Stimulated activated CD8-positive, alpha-beta memory T cell treated with anti-CD3 and anti-CD28 coated beads, Interleukin-4, amount 100 ng/mL, for 48 hours (primary cell): Measurements from ENCODE around the gene OSTM1.

Experiments
- DNase-seq: peaks from one replicate; pipeline ENCODE4 v3.0.0-alpha.2; 2020

Gene OSTM1, protein sequence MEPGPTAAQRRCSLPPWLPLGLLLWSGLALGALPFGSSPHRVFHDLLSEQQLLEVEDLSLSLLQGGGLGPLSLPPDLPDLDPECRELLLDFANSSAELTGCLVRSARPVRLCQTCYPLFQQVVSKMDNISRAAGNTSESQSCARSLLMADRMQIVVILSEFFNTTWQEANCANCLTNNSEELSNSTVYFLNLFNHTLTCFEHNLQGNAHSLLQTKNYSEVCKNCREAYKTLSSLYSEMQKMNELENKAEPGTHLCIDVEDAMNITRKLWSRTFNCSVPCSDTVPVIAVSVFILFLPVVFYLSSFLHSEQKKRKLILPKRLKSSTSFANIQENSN

DNA sequence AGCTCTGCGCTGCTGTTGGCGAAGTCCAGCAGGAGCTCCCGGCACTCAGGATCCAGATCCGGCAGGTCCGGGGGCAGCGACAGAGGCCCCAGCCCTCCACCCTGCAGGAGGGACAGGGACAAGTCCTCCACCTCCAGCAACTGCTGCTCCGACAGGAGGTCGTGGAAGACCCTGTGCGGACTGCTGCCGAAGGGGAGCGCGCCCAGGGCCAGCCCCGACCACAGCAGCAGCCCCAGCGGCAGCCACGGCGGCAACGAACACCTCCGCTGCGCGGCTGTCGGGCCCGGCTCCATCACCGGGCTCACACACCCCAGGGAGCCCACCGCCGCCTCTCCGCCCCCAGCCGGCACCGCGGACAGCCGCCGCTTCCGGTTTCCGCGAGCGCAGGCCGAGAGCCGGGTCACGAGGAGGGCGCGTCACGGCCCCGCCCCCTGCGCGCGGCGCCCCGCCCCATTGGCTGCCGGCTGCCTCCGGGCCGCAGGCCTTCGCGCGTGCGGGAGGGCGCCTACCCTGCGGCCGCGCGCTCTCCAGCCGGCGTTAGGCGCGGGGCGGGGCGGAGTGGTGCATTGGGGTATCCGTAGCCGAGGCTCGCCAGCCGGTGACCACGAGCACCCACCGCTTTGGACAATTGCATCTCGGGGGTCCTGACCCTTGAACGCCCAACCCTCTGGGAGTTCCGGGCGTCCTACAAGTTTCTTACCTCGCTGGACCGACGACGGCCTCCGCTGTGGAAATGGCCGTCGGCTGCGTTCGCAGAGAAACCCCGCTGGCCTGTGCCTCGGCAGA lies at the start of gene OSTM1:
OSTM1 (minus strand) TSS at position 383 of the 786 bp plus-strand sequence; CDS start at position 293, 90 bp downstream.
- peak; percentile 95 for DNase-seq

DNA sequence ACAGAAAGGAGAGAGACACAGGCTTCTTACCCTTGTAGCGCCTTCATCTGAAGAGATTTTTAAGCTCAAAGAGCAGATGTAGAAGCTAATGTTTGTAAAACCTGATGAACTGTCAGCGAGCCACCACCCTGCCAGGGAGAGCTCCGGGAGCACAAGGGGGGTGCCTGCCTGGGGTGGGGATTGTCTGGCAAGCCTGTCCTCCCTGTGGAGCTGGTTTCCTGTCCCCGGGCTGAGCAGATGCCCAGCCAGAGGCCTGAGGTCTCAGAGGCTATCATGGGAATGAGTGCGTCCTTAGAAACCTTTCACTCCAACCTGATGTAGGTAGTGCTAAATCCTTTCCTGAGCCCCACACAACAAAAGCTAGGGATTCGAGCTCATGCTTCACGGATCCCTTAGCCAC lies 49.4 kb upstream of the OSTM1 start:
- no peak for DNase-seq

- DNase-seq: no peak
These were observed 49.0 kb upstream of the OSTM1 start for GRCh38 chr6:108123481-108123929.

GRCh38 chr6:108121612-108122011 lies 47.1 kb upstream of the OSTM1 start:
- no peak for DNase-seq

DNA sequence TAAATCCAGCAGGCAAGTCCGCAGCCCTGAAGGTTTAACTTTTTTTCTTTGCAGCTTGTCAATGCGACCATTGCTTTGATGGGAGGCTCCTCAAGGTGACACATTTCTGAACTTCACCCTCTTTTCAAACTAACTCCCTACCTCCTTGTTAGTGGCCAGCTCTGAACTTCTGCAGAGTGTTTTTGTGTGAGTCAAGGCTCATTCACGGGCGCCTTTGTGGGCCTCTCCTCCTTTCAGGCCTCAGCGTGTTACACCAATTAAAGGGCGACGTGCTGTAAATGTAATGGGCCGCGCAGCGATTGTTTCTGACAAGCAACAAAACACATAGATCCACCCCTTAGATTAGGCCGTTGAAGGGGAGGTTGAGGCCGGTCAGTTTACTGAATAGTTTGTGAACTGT lies 45.8 kb upstream of the OSTM1 start:
- DNase-seq: no peak

GRCh38 chr6:108119769-108120141 lies 45.2 kb upstream of the OSTM1 start:
- no peak for DNase-seq

- no peak for DNase-seq
These were observed 44.5 kb upstream of the OSTM1 start for GRCh38 chr6:108118810-108119768.

DNA sequence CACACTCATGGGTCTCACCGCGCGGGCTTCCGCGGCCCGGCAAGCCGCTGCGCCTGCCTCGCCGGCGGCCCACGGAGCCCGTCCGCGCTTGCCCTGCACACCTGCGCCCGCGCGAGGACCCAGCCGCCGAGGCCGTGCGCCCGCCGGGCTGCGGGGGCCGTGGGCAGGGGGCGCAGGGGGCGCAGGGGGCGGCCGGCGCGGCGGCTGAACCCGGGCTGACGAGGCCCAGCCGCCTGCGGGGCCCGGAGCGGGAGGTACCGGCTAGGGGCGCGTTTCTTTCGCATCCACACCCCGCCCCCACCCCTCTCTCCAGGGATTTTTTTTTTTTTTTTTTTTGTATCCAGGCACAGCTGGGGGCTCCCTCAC lies 43.8 kb upstream of the OSTM1 start:
- no peak for DNase-seq

GRCh38 chr6:108117427-108118358 lies 43.2 kb upstream of the OSTM1 start:
- DNase-seq: peak; percentile 36

- no peak for DNase-seq
These were observed 42.2 kb upstream of the OSTM1 start for GRCh38 chr6:108116546-108117426.

GRCh38 chr6:108115598-108116058 lies 41.1 kb upstream of the OSTM1 start:
- DNase-seq: peak; percentile 52

- DNase-seq: peak; percentile 64
These were observed 40.5 kb upstream of the OSTM1 start for GRCh38 chr6:108114841-108115597.

- no peak for DNase-seq
These were observed 39.3 kb upstream of the OSTM1 start for GRCh38 chr6:108113557-108114519.

DNA sequence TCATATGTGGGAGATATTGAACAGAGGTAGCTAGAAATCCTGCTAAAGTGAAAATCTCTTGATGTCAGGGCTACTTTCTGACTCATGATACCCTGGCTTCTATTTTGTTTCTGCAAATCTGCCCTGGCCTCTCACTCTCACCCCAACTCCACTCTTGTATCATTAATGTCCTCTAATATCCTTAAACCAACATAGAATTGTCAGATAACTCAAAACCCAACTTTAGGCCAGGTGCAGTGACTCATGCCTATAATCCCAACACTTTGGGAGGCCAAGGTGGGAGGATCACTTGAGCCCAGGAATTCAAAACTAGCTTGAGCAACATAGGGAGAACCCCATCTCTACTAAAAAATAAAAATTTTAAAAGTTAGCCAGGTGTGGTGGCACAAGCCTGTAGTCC lies 33.8 kb upstream of the OSTM1 start:
- DNase-seq: no peak

DNA sequence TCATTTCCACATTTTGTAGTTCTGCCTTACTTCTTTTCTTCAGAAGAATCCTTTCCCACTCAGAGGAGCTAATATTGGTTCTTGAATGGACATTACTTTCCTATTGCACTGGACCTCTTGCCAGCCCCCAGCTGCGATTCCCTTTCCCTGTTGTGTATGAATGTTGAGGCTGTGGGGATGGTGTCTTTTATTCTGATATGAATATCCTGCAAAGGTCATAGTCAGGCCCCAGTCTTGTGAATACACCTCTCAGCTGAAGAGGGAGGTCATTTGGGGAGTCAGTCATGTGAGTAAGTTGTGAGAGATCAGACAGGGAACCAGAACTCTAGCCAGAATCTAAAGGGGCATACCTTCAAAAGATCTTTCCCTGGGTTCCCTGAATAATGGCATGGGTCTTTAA lies 32.6 kb upstream of the OSTM1 start:
- no peak for DNase-seq

GRCh38 chr6:108106694-108107093 lies 32.2 kb upstream of the OSTM1 start:
- DNase-seq: no peak

- no peak for DNase-seq
These were observed 31.7 kb upstream of the OSTM1 start for GRCh38 chr6:108106261-108106660.

DNA sequence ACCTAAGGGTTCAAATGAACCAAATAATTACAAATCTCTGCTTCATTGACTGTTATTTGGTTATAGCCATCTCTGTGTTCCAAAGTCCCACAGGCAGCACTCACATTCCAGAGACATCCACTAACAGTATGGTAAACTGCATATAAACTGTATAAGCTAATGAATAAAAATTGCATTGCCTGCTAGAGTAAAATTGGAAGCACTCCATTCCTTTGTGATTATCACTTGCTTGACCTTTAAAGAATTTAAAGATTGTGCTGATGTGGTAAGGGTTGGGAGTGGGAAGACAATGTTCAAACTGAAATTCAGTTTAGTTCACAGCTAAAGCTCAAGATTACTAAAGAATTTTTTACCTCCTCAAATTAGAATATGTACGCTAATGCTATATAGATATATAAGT lies 31.0 kb upstream of the OSTM1 start:
- DNase-seq: no peak

DNA sequence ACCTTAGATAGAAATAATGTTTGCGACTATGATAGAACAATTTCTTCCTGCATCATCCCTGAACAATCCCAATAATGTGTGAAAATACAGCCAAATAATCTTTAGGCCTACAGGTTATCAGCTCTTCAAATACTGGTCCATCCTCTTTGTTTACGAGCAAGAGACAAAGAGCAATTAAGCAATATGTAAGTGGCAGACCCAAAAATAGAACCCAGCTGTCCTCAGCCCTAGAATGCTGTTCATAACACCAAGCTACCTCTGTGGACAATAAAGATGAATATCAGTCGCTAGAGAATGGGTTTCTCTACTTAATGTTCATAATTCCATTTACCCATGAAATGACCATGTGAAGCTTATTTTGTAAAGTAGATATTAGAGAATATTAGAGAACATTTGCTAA lies 28.4 kb upstream of the OSTM1 start:
- no peak for DNase-seq
